Measurements from ENCODE around the gene GPR156.

GRCh38 chr3:120204338-120204737 is 80.7 kb downstream of the GPR156 start:
- TF ChIP-seq CEBPB (IDR thresholded peaks at IDR 0.05) = no peak
- no peak for TF ChIP-seq CTCF (IDR thresholded peaks at IDR 0.05)
- TF ChIP-seq EHMT2 (IDR thresholded peaks at IDR 0.05; ENCODE audit: low read depth) = no peak
- no peak for TF ChIP-seq POLR2A (IDR thresholded peaks at IDR 0.05; ENCODE audit: low read length)
- no peak for TF ChIP-seq SMC3 (IDR thresholded peaks at IDR 0.05)
- no peak for TF ChIP-seq REST (IDR thresholded peaks at IDR 0.05)
- TF ChIP-seq MAX (IDR thresholded peaks at IDR 0.05) = no peak
- no peak for TF ChIP-seq JUNB (IDR thresholded peaks at IDR 0.05)
- no peak for TF ChIP-seq USF2 (IDR thresholded peaks at IDR 0.05)

Data from A549 (cell line).